GM12892 (cell line): Measurements from ENCODE around the gene PREP.

Source experiments
- POLR2A ChIP-seq: IDR thresholded peaks from 2 replicates; pipeline ENCODE4 v1.6.1; 2011; ENCODE audit warnings: low read depth, low read length, control low read depth
- POLR2AphosphoS5 ChIP-seq: IDR thresholded peaks from 2 replicates; pipeline ENCODE4 v1.6.1; 2011; ENCODE audit warnings: low read depth, low read length, control low read depth

- TF ChIP-seq POLR2AphosphoS5: no peak
- no peak for TF ChIP-seq POLR2A
Measured at GRCh38 chr6:105310947-105311346, 91.9 kb downstream of the PREP start.
